GF-D8 (cell line): ENCODE results near the gene ADIPOQ.
"Not testable (repeated sequence)": the region's sequence is repeated elsewhere in the genome, so short reads cannot be mapped to it uniquely, and the experiment has no call there.

Experiments used
- DNase-seq: peaks from one replicate; lab custom pipeline; 2025; lab: John Stamatoyannopoulos, UW

ADIPOQ gene

DNA sequence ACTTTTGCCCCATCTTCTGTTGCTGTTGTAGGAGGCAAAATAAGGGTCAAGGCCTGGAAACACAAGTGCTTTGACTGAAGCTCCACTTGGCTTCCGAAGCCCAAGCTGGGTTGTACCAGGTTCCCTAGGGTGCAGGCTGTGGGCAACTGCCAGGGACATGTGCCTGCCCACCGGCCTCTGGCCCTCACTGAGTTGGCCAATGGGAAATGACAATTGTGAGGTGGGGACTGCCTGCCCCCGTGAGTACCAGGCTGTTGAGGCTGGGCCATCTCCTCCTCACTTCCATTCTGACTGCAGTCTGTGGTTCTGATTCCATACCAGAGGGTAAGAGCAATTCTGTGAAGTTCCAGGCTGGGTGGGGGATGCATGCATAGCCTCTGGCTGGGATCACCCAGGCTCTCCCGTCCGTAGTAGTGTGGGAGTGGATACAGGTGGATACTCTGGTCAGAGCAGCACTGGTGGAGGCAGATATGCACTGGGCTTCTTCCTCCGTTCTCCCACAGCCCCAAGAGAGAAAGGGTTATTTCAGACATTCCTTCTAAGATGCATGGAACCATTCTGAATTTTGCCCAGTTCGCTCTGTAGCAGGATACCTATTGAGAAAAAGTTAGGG is at the start of gene ADIPOQ:
Gene ADIPOQ (plus strand): TSS at position 285 of the 613 bp plus-strand sequence. CDS start 10,349 bp downstream, outside the sequence.
- no peak for DNase-seq

DNA sequence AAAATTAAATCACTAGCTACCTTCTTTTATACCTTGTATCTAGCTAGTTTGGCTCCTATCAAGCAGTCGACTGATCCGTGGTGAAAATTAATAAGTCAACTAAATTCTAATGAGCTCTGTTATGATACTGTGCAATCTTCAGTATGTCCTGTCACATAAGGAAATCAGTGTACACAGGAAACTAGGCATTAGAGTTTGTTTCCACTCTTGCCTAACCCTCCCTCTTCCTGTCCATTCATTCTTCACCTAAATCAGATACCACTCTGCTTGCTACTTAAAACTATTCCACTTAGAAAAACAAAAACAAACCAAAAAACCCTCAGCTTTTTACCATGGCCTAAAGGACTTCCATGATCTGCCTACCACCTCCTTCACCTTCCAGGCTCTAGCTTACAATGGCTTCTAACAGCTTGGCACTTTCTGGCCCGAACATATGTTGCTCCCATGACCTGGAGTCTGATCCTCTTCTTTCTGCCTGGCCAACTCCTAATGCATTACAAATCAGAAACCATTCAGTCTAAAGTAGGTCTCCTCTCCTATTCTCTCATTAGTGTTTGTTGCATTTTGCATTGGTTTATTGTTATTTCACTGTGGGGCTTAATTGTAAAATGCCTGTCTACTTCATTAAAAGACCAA is 44.2 kb upstream of the ADIPOQ start:
- DNase-seq, result no peak

GRCh38 chr3:186800285-186800684 is 42.2 kb upstream of the ADIPOQ start:
- no peak for DNase-seq

DNA sequence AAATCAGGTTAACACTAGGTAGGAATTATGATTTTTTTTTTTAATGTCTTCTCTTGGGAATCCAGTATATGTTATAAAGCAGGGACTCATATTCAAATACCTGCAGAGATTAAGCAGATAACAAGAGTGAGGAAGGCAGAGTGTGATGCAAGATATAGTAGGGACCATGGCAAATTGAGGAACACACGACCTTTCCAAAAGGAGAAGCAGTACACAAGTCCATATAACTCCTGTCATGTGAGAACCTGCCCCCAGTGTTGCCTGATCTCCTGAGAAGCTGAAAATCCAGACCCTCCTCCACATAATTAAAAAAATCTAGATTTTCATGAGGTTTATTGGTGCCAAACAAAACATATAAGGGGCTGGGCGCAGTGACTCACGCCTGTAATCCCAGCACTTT is 39.8 kb upstream of the ADIPOQ start:
- no peak for DNase-seq

DNA sequence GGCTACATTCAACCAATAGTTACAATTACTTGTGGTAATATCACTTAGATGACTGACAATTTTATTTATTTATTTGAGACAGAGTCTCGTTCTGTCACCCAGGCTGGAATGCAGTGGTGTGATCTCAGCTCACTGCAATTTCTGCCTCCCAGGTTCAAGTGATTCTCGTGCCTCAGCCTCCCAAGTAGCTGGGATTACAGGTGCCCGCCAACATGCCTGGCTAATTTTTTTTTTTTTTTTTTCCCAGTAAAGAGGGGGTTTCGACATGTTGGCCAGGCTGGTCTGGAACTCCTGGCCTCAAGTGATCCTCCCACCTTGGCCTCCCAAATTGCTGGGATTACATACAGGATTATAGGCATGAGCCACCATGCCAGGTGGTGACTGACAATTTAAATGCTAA is 39.1 kb upstream of the ADIPOQ start:
- DNase-seq, result not testable (repeated sequence)

GRCh38 chr3:186806089-186807055 is 36.1 kb upstream of the ADIPOQ start, which contains the start of gene RFC4:
RFC4 (minus strand) TSS chr3:186806482; CDS start chr3:186804713, 1,769 bp downstream.
- DNase-seq, result peak; percentile 42

GRCh38 chr3:186807231-186807630 is 35.3 kb upstream of the ADIPOQ start:
- no peak for DNase-seq

- no peak for DNase-seq
Measured at GRCh38 chr3:186810336-186810996, 32.0 kb upstream of the ADIPOQ start.

DNA sequence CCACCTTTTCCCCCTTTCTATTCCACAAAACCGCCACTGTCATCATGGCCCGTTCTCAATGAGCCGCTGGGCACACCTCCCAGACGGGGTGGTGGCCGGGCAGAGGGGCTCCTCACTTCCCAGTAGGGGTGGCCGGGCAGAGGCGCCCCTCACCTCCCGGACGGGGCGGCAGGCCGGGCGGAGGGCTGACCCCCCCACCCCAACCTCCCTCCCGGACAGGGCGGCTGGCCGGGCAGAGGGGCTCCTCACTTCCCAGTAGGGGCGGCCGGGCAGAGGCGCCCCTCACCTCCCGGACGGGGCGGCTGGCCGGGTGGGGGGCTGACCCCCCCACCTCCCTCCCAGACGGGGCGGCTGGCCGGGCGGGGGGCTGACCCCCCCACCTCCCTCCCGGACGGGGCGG is 31.2 kb upstream of the ADIPOQ start:
- not testable (repeated sequence) for DNase-seq

- no peak for DNase-seq
Measured at GRCh38 chr3:186814100-186814499, 28.4 kb upstream of the ADIPOQ start.

- DNase-seq, result peak; percentile 84
Measured at GRCh38 chr3:186815435-186815834, 27.1 kb upstream of the ADIPOQ start.

- no peak for DNase-seq
Measured at GRCh38 chr3:186818516-186818915, 24.0 kb upstream of the ADIPOQ start.

GRCh38 chr3:186818956-186819355 is 23.6 kb upstream of the ADIPOQ start:
- no peak for DNase-seq

- DNase-seq, result no peak
Measured at GRCh38 chr3:186821429-186822387, 20.8 kb upstream of the ADIPOQ start.

DNA sequence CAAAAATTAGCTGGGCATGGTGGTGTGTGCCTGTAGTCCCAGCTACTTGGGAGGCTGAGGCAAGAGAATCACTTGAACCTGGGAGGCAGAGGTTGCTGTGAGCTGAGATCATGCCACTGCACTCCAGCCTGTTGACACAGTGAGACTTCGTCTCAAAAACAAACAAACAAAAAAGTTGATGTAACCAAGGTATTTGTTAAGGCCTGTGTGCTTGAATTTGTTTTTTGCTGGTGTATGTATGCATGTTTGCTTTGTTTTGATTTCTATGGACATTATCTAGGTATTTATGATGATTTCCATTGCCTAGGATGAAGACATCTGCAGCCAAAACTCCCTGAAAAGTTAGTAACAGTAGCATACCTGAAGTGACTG is 20.1 kb upstream of the ADIPOQ start:
- DNase-seq, result not testable (repeated sequence)

GRCh38 chr3:186823386-186823785 is 19.1 kb upstream of the ADIPOQ start:
- no peak for DNase-seq

DNA sequence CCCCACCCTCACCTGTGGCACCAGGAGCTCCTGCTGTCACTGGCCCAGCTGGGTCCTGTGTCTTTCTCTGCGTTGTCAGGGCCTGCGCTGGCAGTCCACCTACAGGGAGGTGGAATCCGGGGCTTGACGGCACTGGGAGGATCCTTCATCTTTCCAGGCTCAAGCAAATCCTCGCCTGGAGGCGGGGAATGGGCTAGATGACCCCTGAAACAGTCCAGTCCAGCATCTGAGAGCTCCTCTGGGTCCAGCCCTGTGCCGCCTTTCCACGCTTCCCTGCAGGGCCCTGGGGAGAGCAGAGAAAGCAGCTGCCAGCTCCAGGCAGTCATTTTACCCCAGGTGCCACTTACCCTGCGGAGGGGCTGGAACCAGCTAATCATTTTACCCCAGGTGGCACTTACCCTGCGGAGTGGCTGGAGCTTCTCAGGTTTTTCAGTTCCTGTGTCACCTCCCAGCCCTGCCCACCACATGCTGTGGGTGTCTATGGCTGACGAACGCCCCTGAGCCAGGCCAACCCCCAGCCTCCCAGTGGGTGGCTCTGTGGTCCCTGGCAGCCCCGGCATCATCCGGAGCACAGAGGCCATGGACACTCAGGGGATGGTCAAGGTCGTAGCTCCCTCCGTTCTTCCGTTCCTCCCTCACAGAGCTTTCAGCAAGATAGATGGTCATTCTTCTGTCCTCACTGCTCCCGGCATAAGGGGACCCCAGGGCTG is 17.9 kb upstream of the ADIPOQ start:
- no peak for DNase-seq

- DNase-seq, result no peak
Measured at GRCh38 chr3:186825294-186825821, 17.2 kb upstream of the ADIPOQ start.

DNA sequence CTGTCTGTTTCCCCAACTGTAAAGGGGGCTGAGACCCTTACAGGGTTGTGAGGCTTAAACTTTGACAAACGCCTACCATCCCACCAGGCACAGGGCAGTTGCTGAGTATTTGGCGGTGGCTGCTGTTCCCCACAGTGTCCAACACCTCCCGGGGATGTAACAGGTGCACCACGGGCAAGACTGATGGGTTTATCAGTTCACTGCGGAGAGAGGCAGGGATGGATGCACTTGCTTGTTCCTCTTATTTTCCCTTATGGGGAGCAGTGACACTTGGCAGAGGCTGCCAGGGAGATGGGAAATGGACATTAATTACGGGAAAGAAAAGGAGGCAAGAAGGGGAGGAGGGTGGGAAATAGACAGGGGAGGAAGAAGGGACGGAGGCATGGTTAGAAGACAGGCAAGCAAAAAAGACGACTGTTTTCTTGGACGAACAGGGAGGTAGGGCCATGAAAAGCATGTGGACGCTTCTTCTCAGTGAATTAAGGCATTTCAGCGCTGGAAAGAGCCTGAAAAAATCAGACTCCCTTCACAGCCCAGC is 16.6 kb upstream of the ADIPOQ start:
- no peak for DNase-seq
